ENCODE data around the gene LPAR5. TPM values are rescaled to one million over a fixed set of nuclear protein-coding genes. Genes with fewer than 3 reads are reported as not detected.

Gene LPAR5
- 1 to 10 TPM in 1 of 6 experiments, under 1 TPM in 5; 0.31 to 1.5 (median 0.78) TPM for total RNA-seq
- long read RNA-seq = 0 reads

- peak in 1 of 3 donors; percentile 59 for DNase-seq
- H3K4me1 ChIP-seq = no peaks in the 10 kb centered on the region
- TF ChIP-seq CTCF (IDR thresholded peaks at IDR 0.05) = no peak
- TF ChIP-seq POLR2A (IDR thresholded peaks at IDR 0.05) = no peak
- H3K36me3 ChIP-seq = no peaks in the 10 kb centered on the region
- intact Hi-C loops (cut with DNase I) = no loop called here
- no peak within 1 kb of the TSS for H3K4me3 ChIP-seq
- no peaks in the 10 kb centered on the region for H3K27me3 ChIP-seq
- peak; percentile 41 to 63 (median 54) for ATAC-seq
- 29% methylated on average over 10 of the region's 18 CpGs for WGBS (ENCODE audit: insufficient coverage, low coverage, low lambda C conversion rate, missing lambda C conversion rate)
- no peaks in the 10 kb centered on the region for H3K9me3 ChIP-seq
- no peak within 1 kb of the TSS for H3K27ac ChIP-seq
Observed at GRCh38 chr12:6635856-6636531, at the start of gene LPAR5. Gene LPAR5, minus strand, starts transcription at chr12:6635959. Its CDS starts 14,711 bp downstream, at chr12:6621248.

GRCh38 chr12:6684609-6685008 lies 48.9 kb upstream of the LPAR5 start:
- DNase-seq (no peak), ATAC-seq (no peak)
- Histone ChIP-seq H3K4me1 (peaks cover 0 to 21% (median 4%) of the 10 kb centered on the region in 4 donors), H3K27me3 (no peaks in the 10 kb centered on the region), H3K27ac (no peak overlapping the region), H3K36me3 (peaks cover 0 to 16% (median 4%) of the 10 kb centered on the region in 4 donors), H3K4me3 (no peak overlapping the region), H3K9me3 (no peaks in the 10 kb centered on the region)
- intact Hi-C loops (cut with DNase I) = no loop called here
- WGBS (ENCODE audit: insufficient coverage, low coverage, low lambda C conversion rate, missing lambda C conversion rate) = 67% methylated on average over 6 of the region's 6 CpGs
- TF ChIP-seq CTCF (IDR thresholded peaks at IDR 0.05) = peak; percentile 21 to 50 (median 44)
- TF ChIP-seq POLR2A (IDR thresholded peaks at IDR 0.05) = no peak

- Histone ChIP-seq H3K27me3 (no peaks in the 10 kb centered on the region), H3K4me1 (no peaks in the 10 kb centered on the region), H3K36me3 (peaks cover 14 to 76% (median 40%) of the 10 kb centered on the region in 4 donors), H3K4me3 (no peak overlapping the region), H3K27ac (no peak overlapping the region), H3K9me3 (no peaks in the 10 kb centered on the region)
- intact Hi-C loops (cut with DNase I) = no loop called here
- no peak for DNase-seq
- ATAC-seq = no peak
- WGBS (ENCODE audit: insufficient coverage, low coverage, low lambda C conversion rate, missing lambda C conversion rate) = 91% methylated on average over 5 of the region's 5 CpGs
- TF ChIP-seq CTCF (IDR thresholded peaks at IDR 0.05) = no peak
- no peak for TF ChIP-seq POLR2A (IDR thresholded peaks at IDR 0.05)
Observed at GRCh38 chr12:6676962-6677361, 41.2 kb upstream of the LPAR5 start.

GRCh38 chr12:6672143-6672542 lies 36.4 kb upstream of the LPAR5 start:
- intact Hi-C loops (cut with DNase I) = no loop called here
- TF ChIP-seq CTCF (IDR thresholded peaks at IDR 0.05) (no peak), POLR2A (IDR thresholded peaks at IDR 0.05) (no peak)
- Histone ChIP-seq H3K27me3 (no peaks in the 10 kb centered on the region), H3K36me3 (peaks cover 13 to 93% (median 43%) of the 10 kb centered on the region in 4 donors), H3K27ac (no peak overlapping the region), H3K9me3 (no peaks in the 10 kb centered on the region), H3K4me1 (no peaks in the 10 kb centered on the region), H3K4me3 (no peak overlapping the region)
- DNase-seq = no peak
- WGBS (ENCODE audit: insufficient coverage, low coverage, low lambda C conversion rate, missing lambda C conversion rate) = 93% methylated on average over 6 of the region's 18 CpGs
- ATAC-seq = no peak
